Subcutaneous adipose tissue (tissue), 4 donors: Measurements from ENCODE around the gene IL1R2. TPM values are rescaled to one million over a fixed set of nuclear protein-coding genes. Genes with fewer than 3 reads are reported as not detected.

Experiments
- total RNA-seq, 4 donors: library from RNA; depleted of rRNA; stranded (reverse); fragments of >200 nt; gene quantifications; one replicate each; pipeline ENCODE4 v1.1.0, GENCODE V29; 2016
- TF ChIP-seq, protein P1 (sequence below): fragments of 450-650 bp; IDR thresholded peaks from one replicate; pipeline ENCODE4 v1.5.1; 2016; ENCODE audit warnings: low read depth, mild to moderate bottlenecking, control low read depth, antibody characterized with exemption, moderate library complexity

IL1R2 gene
- total RNA-seq, 4 donors from 2014 or later, result 8.3 to 27.1 (median 17.2) TPM

DNA sequence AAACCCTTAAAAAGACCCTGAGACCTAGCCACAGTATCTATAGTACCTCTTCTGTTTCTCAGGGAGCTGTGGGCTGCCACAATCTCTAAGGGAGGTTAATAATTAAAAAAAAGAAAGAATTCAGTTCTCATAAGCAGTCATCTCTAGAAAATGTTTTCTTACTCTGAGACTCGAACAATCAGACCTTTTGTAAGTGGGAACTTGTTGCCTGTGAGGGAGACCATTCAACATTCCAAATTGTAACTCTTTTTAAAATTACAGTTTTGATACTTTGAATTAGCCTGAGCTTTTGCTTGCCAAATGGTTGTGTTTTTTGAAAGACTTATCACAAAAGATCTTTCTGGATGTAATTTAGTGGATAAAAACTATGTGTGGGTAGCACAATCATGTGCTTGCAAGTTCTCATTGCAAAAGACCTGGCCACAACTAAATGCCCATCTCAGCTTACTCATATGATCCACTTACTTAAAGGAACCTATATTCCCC is 33.3 kb downstream of the IL1R2 start:
- TF ChIP-seq, protein P1, sequence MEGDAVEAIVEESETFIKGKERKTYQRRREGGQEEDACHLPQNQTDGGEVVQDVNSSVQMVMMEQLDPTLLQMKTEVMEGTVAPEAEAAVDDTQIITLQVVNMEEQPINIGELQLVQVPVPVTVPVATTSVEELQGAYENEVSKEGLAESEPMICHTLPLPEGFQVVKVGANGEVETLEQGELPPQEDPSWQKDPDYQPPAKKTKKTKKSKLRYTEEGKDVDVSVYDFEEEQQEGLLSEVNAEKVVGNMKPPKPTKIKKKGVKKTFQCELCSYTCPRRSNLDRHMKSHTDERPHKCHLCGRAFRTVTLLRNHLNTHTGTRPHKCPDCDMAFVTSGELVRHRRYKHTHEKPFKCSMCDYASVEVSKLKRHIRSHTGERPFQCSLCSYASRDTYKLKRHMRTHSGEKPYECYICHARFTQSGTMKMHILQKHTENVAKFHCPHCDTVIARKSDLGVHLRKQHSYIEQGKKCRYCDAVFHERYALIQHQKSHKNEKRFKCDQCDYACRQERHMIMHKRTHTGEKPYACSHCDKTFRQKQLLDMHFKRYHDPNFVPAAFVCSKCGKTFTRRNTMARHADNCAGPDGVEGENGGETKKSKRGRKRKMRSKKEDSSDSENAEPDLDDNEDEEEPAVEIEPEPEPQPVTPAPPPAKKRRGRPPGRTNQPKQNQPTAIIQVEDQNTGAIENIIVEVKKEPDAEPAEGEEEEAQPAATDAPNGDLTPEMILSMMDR, result no peak

DNA sequence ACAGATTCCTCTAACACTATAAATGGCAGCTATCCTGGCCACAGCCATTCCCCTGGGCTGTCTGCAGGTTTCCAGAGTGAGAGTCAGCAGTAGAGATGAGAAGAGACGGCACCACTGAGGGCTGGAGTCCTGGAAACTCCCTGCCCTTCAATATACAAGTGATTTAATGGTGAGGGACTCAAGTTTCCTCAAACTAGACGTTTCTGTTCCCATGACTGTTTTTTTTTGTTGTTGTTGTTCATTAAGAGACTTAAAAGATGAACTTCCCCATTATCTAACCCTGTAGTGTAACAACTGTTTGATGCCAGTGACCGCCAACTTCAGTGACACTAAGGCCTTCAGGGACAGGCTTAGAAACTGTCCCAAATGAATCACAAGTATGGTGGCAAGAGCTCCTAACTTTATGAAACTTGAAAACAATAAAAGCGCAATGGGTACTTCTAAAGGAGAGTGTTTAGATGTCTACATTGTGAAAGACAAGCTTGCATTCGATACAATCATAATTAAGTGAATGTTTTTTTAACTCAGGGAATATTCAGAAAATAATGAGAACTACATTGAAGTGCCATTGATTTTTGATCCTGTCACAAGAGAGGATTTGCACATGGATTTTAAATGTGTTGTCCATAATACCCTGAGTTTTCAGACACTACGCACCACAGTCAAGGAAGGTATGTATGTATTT is 34.0 kb downstream of the IL1R2 start:
- TF ChIP-seq, protein P1, result no peak

DNA sequence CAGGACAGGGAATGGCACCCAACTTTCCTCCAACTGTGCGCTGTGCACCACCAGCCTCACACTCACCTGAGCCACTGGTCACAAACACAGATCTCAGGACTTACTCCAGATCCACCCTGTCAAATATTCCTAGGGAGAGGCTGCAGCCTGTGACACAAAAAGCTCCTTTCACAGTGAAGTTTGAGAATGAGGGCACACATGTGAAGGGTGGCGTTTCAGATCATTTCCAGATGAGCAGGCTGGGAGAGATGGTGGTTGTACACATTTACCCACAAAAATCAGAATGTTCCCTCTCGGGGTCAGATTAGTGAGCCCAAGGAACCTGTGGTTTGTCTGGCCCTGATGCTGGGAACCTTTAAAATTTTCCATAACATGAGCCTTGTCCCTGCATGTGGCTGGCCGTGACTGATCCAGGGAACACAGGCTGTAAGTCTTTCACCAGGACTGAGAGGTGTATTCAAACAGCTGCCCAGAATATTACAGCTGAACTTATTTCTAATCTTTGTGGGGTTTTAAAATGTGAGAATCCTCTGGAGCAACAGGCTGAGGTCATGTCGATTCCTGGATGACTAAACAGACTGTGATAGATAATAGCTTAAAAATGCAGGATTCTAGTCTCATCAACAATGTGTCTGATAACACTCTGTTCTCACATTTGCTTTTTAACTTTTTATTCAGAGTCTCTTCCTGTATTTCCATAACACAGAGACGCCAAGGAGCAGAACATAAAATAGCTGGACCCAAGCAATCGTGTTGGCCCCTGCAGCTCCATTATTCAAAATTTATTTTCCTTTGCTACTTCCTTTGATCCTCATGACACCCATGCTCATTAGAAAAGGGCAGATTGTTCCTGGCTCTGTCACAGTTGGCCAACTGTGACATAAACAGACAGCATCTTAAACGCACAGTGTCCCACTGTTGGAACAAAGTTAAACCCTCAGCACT is 35.5 kb downstream of the IL1R2 start:
- TF ChIP-seq, protein P1, result no peak

DNA sequence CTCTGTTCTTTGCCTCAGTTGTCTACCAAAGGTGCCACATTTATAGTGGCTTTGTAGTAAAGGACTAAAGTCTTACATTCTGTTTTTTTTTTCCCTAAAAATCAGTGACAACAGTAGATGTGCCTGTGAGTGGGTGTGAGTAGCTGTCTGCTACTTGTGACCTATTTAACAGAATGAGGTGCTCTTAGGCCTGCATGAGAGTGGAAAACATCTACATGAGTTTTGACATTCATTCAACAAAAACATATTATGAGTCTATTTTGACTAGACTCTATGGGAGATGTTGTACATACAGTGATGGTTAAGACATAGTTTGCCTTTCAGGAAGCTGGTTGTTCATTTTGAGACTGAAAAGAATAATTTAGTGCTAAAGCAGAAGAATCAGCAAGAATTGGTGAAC is 36.7 kb downstream of the IL1R2 start:
- TF ChIP-seq, protein P1, result no peak

DNA sequence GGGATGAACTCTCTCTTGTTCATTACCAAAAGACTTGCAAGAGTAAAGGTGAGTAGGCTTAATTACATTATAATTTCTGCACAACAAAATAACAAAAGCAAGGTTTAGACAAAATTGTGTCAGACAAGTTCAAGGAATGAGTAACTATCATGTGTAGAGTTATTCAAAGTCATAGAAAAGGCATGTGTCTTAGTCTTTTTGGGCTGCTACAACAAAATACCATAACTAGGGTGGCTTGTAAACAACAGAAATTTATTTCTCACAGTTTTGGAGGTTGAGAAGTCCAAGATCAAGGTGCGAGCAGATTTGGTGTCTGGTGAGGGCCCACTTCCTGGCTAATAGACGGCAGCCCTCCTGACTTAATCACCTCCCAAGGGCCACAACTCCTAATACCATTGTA is 37.6 kb downstream of the IL1R2 start:
- TF ChIP-seq, protein P1, result no peak

DNA sequence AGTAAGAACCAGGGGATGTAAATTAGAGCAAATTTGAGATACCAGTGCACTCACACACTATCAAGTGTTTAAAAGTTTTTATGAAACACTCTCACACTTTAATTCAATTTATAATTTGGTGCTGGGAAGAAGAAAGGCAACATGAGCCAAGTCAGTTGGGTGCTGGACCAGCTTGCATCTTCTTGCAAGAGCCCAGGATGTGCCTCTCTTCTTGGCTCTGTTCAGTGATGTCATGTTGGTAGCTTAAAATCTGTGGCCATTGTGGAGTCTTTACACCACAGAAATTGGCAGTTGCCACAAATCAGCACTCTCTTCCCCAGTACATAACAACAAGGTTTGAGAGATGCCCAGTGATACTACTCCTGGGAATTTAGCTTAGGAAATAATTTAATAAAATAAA is 38.2 kb downstream of the IL1R2 start:
- TF ChIP-seq, protein P1, result no peak

DNA sequence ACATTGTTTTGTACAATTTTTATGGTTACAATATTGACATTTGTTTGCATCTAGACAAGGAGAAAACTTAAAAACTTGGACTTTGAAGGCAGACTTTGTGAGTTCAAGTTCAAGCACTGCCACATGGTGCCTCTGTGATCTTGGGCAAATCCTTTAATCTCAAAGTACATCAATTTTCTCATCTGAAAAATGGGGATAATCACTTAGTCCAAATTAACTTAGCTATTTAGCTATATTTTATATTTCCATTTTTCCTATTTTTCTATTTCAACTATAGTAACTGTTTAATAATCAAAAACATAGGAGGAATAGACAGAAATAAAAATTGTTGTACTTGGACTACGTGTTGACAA is 38.7 kb downstream of the IL1R2 start:
- TF ChIP-seq, protein P1, result no peak
